HG03139 (cell line): Measurements from ENCODE around the gene ABCB10.
A peak's percentile ranks its signal among the peaks of the same experiment; 100 is the strongest.
"Not testable (repeated sequence)": the region's sequence is repeated elsewhere in the genome, so short reads cannot be mapped to it uniquely, and the experiment has no call there.

Source experiments
- ATAC-seq: cut with Tn5 transposase; IDR thresholded peaks from one replicate; pipeline ENCODE4 v1.9.1; 2021; ENCODE audit not compliant: unreplicated experiment

ABCB10 gene

GRCh38 chr1:229478852-229479251, 79.7 kb downstream of the ABCB10 start:
- ATAC-seq: peak; percentile 66

- ATAC-seq: not testable (repeated sequence)
Measured at GRCh38 chr1:229475859-229476258, 82.6 kb downstream of the ABCB10 start.

- no peak for ATAC-seq
Measured at GRCh38 chr1:229474509-229474908, 84.0 kb downstream of the ABCB10 start.

GRCh38 chr1:229471175-229471574, 87.3 kb downstream of the ABCB10 start:
- no peak for ATAC-seq

GRCh38 chr1:229470406-229471043, 88.0 kb downstream of the ABCB10 start:
- no peak for ATAC-seq

GRCh38 chr1:229466887-229467286, 91.6 kb downstream of the ABCB10 start:
- ATAC-seq: no peak
